Lung (tissue), 12 donors: ENCODE results near the gene ABHD17B. TPM values are rescaled to one million over a fixed set of nuclear protein-coding genes. Genes with fewer than 3 reads are reported as not detected.

Source experiments
- ATAC-seq: fragments of 200-7000 bp; cut with Tn5 transposase; one replicate; pipeline ENCODE4 v1.9.1; 2020; ENCODE audit warnings: moderate number of reproducible peaks; ENCODE audit not compliant: insufficient read depth, low FRiP score
- DNase-seq, 3 donors: peaks; one replicate each; pipeline ENCODE4 v3.0.0-alpha.2; 2013 to 2017
- H3K27ac ChIP-seq, 2 donors: one replicate each; pipeline ENCODE4 v1.5.1; 2013; ENCODE audit warnings: mild to moderate bottlenecking in 2 of 2, moderate library complexity in 2 of 2, control low read depth in 1 of 2, inconsistent platforms in 1 of 2, low read depth in 1 of 2, low read length in 1 of 2
- H3K27me3 ChIP-seq, 3 donors: one replicate each; pipeline ENCODE4 v1.5.1; 2013; ENCODE audit warnings: low read length in 2 of 3; ENCODE audit not compliant: control insufficient read depth in 3 of 3, insufficient read depth in 3 of 3
- H3K36me3 ChIP-seq, 4 donors: one replicate each; pipeline ENCODE4 v1.5.1; 2013; ENCODE audit warnings: low read length in 4 of 4, mild to moderate bottlenecking in 1 of 4, moderate library complexity in 1 of 4; ENCODE audit not compliant: control insufficient read depth in 4 of 4, insufficient read depth in 4 of 4
- H3K4me1 ChIP-seq, 5 donors: one replicate each; pipeline ENCODE4 v1.5.1; 2013; ENCODE audit warnings: low read length in 5 of 5, mild to moderate bottlenecking in 2 of 5, moderate library complexity in 1 of 5; ENCODE audit not compliant: control insufficient read depth in 5 of 5, insufficient read depth in 5 of 5
- H3K4me3 ChIP-seq: one replicate; pipeline ENCODE4 v1.5.1; 2013; ENCODE audit warnings: mild to moderate bottlenecking, control low read depth, moderate library complexity
- H3K9ac ChIP-seq, 2 donors: one replicate each; pipeline ENCODE4 v1.5.1; 2013; ENCODE audit warnings: low read length in 2 of 2, control low read depth in 1 of 2; ENCODE audit not compliant: insufficient read depth in 1 of 2
- H3K9me3 ChIP-seq, 4 donors: one replicate each; pipeline ENCODE4 v1.5.1; 2013; ENCODE audit warnings: low read length in 3 of 4, mild to moderate bottlenecking in 1 of 4, moderate library complexity in 1 of 4; ENCODE audit not compliant: control insufficient read depth in 4 of 4, insufficient read depth in 3 of 4
- CTCF ChIP-seq: IDR thresholded peaks from 2 replicates; pipeline ENCODE4 v1.5.1; 2012; ENCODE audit warnings: mild to moderate bottlenecking; ENCODE audit errors: control extremely low read depth, extremely low read depth
- WGBS, 2 donors: extraction: QIAGEN DNeasy Blood & Tissue Kit; methylation state at CpG; one replicate each; pipeline ENCODE4 v1.1.7; 2013; 5-methylcytosine and 5-hydroxymethylcytosine counted together
- polyA plus RNA-seq, 2 donors: library from polyadenylated mRNA; stranded (reverse); fragments of 200-250 nt; gene quantifications; one replicate each; pipeline ENCODE4 v1.2.1, GENCODE V29; 2013
- total RNA-seq, 2 donors: library from RNA; depleted of rRNA in 1 of 2; stranded (reverse); fragments of >200 nt in 1 of 2; gene quantifications; one replicate each; pipeline ENCODE4 v1.2.1, GENCODE V29; 2014 to 2021
- donor health status: control.
- donor health status: control.
- donor health status: Bipolar disorder and iron deficiency.
- donor health status: healthy.
- donor health status: DM: yes; HTN: yes; CAD: no.

ABHD17B gene
- total and polyA plus RNA-seq, 4 donors, result 3.2 to 37.7 (median 13.8) TPM

GRCh38 chr9:71875345-71875744 is 35.6 kb downstream of the ABHD17B start:
- Histone ChIP-seq H3K4me3 (no peak overlapping the region), H3K27ac (no peak overlapping the region), H3K9me3 (peaks cover 0 to 7% (median 2%) of the 10 kb centered on the region in 4 donors), H3K4me1 (peaks cover 0 to 4% (median 0%) of the 10 kb centered on the region in 5 donors), H3K36me3 (peaks cover 2 to 3% (median 3%) of the 10 kb centered on the region in 4 donors), H3K27me3 (no peaks in the 10 kb centered on the region), H3K9ac (no peak overlapping the region)
- ATAC-seq (no peak), DNase-seq (no peak)
- TF ChIP-seq CTCF, result no peak
- 92 to 99% methylated on average over 6 of the region's 6 CpGs for WGBS, 2 donors

- DNase-seq (peak in 2 of 3 donors; percentile 8 to 10), ATAC-seq (no peak)
- no peaks in the 10 kb centered on the region for H3K4me1 ChIP-seq
- no peak for TF ChIP-seq CTCF
- H3K9me3 ChIP-seq, result peaks cover 0 to 10% (median 5%) of the 10 kb centered on the region in 4 donors
- H3K4me3 ChIP-seq, result no peak overlapping the region
- peaks cover 0 to 2% (median under 1%) of the 10 kb centered on the region in 4 donors for H3K36me3 ChIP-seq
- no peaks in the 10 kb centered on the region for H3K27me3 ChIP-seq
- no peak overlapping the region for H3K9ac ChIP-seq
- WGBS, 2 donors, result 54 to 67% methylated on average over 1 of the region's 1 CpG
- no peak overlapping the region for H3K27ac ChIP-seq
These were observed 47.4 kb downstream of the ABHD17B start for GRCh38 chr9:71863631-71864030.

- peak in 2 of 3 donors; percentile 42 to 60 for DNase-seq
- H3K27ac ChIP-seq, result no peak overlapping the region
These were observed 49.4 kb downstream of the ABHD17B start for GRCh38 chr9:71861618-71862017.

More at GRCh38 chr9:71861618-71862017, 49.4 kb downstream of the ABHD17B start:
- Histone ChIP-seq H3K4me1 (no peaks in the 10 kb centered on the region), H3K4me3 (no peak overlapping the region), H3K27me3 (no peaks in the 10 kb centered on the region), H3K9ac (no peak overlapping the region), H3K9me3 (peaks cover 0 to 10% (median 5%) of the 10 kb centered on the region in 4 donors), H3K36me3 (peaks cover 0 to under 1% (median 0%) of the 10 kb centered on the region in 4 donors)
- 70 to 92% methylated on average over 3 of the region's 3 CpGs for WGBS, 2 donors
- TF ChIP-seq CTCF, result no peak
- peak; percentile 72 for ATAC-seq
